GM18511 (cell line): ENCODE results near the gene FAM174A.
"Not testable (repeated sequence)": the region's sequence is repeated elsewhere in the genome, so short reads cannot be mapped to it uniquely, and the experiment has no call there.

Source experiments
- ATAC-seq: cut with Tn5 transposase; IDR thresholded peaks from one replicate; pipeline ENCODE4 v1.9.1; 2021; ENCODE audit warnings: mild to moderate bottlenecking, moderate library complexity; ENCODE audit not compliant: unreplicated experiment

Gene FAM174A

GRCh38 chr5:100575815-100576214 is 40.6 kb downstream of the FAM174A start:
- no peak for ATAC-seq

GRCh38 chr5:100576217-100576751 is 41.1 kb downstream of the FAM174A start:
- no peak for ATAC-seq

- no peak for ATAC-seq
Measured at GRCh38 chr5:100577506-100577905, 42.3 kb downstream of the FAM174A start.

- peak; percentile 98 for ATAC-seq
Measured at GRCh38 chr5:100584069-100584468, 48.9 kb downstream of the FAM174A start.

- no peak for ATAC-seq
Measured at GRCh38 chr5:100584889-100585288, 49.7 kb downstream of the FAM174A start.

- no peak for ATAC-seq
Measured at GRCh38 chr5:100590867-100591266, 55.7 kb downstream of the FAM174A start.

GRCh38 chr5:100595152-100595811 is 60.1 kb downstream of the FAM174A start:
- no peak for ATAC-seq

- no peak for ATAC-seq
Measured at GRCh38 chr5:100595812-100596173, 60.6 kb downstream of the FAM174A start.

- no peak for ATAC-seq
Measured at GRCh38 chr5:100598446-100598845, 63.3 kb downstream of the FAM174A start.

- no peak for ATAC-seq
Measured at GRCh38 chr5:100600298-100600994, 65.3 kb downstream of the FAM174A start.

GRCh38 chr5:100603141-100603540 is 68.0 kb downstream of the FAM174A start:
- no peak for ATAC-seq

- not testable (repeated sequence) for ATAC-seq
Measured at GRCh38 chr5:100604021-100604420, 68.8 kb downstream of the FAM174A start.

- no peak for ATAC-seq
Measured at GRCh38 chr5:100609594-100609993, 74.4 kb downstream of the FAM174A start.

GRCh38 chr5:100614308-100614707 is 79.1 kb downstream of the FAM174A start:
- ATAC-seq = no peak

- no peak for ATAC-seq
Measured at GRCh38 chr5:100615362-100615761, 80.2 kb downstream of the FAM174A start.

- no peak for ATAC-seq
Measured at GRCh38 chr5:100616291-100616690, 81.1 kb downstream of the FAM174A start.

- ATAC-seq = no peak
Measured at GRCh38 chr5:100616981-100617380, 81.8 kb downstream of the FAM174A start.

- peak; percentile 91 for ATAC-seq
Measured at GRCh38 chr5:100623719-100624118, 88.5 kb downstream of the FAM174A start.

GRCh38 chr5:100634937-100635534 is 99.9 kb downstream of the FAM174A start:
- peak; percentile 84 for ATAC-seq
